ENCODE measurements around the gene KRT85. TPM values are rescaled to one million over a fixed set of nuclear protein-coding genes. Genes with fewer than 3 reads are reported as not detected.

The KRT85 gene
- total and polyA plus RNA-seq, 2 of the 4 experiments (the other 2 are of a cell fraction) = not detected

- H2BK15ac ChIP-seq (ENCODE audit: low read depth, low read length) = no peak overlapping the region
- no peak overlapping the region for H2BK120ac ChIP-seq (ENCODE audit: low read depth, low read length)
- no peak overlapping the region for H3K9ac ChIP-seq (ENCODE audit: low read depth, low read length)
- H3K36me3 ChIP-seq (ENCODE audit: control insufficient read depth, insufficient read depth, low read length) = no peaks in the 10 kb centered on the region
- H2AK5ac ChIP-seq (ENCODE audit: low read depth, low read length) = no peak overlapping the region
- 17% methylated on average over 1 of the region's 4 CpGs; no CpG with 5 or more reads in 1 of the 2 experiments for WGBS, 2 experiments (ENCODE audit: extremely low coverage in 2 of 2, insufficient read length in 1 of 2)
- H3K56ac ChIP-seq (ENCODE audit: extremely low read depth, insufficient read depth, low read length) = no peak overlapping the region
- H3K9me1 ChIP-seq (ENCODE audit: insufficient read depth, low read length) = no peaks in the 10 kb centered on the region
- H4K5ac ChIP-seq (ENCODE audit: low read depth, low read length) = no peak overlapping the region
- in situ Hi-C loops (cut with MboI; ENCODE audit: low sequenced_read_pairs) = no loop called here
- no peaks in the 10 kb centered on the region for H3K79me1 ChIP-seq (ENCODE audit: low read depth in 1 of 2, low read length in 2 of 2)
- no peak overlapping the region for H3K27ac ChIP-seq (ENCODE audit: insufficient read depth, low read length)
- no peak overlapping the region for H4K91ac ChIP-seq (ENCODE audit: insufficient read depth, low read depth, low read length)
- dilution Hi-C loops (cut with HindIII; ENCODE audit: low sequenced_read_pairs, unreplicated experiment) = no loop called here
- no peak overlapping the region for H3K18ac ChIP-seq (ENCODE audit: low read depth, low read length)
- CTCF ChIA-PET = interaction anchor here (1.0 kb wide), 2 partner anchors 15 to 490 kb away, joined by 3 read pairs; no protein-coding TSS in a partner anchor
- ATAC-seq (ENCODE audit: low read depth) (peak; percentile 22; the same call in 1 of the 2 replicates), DNase-seq (no peak)
- no peak overlapping the region for H2AFZ ChIP-seq (replicated peaks; ENCODE audit: low read length, poor library complexity)
- H3K9me3 ChIP-seq (ENCODE audit: control insufficient read depth, insufficient read depth, low read length) = no peaks in the 10 kb centered on the region
- TF ChIP-seq BHLHE40 (IDR thresholded peaks at IDR 0.05; ENCODE audit: low read depth, low read length) (no peak), RAD21 (IDR thresholded peaks at IDR 0.05; ENCODE audit: low read length) (no peak), ELK1 (IDR thresholded peaks at IDR 0.05; ENCODE audit: borderline replicate concordance, low read depth, low read length) (no peak), CTCF (conservative IDR thresholded peaks at IDR 0.05; ENCODE audit: low read depth, low read length) (no peak), RCOR1 (IDR thresholded peaks at IDR 0.05; ENCODE audit: insufficient replicate concordance, low read length) (no peak), RFX5 (IDR thresholded peaks at IDR 0.05; ENCODE audit: low read depth, low read length) (no peak), MAFK (IDR thresholded peaks at IDR 0.05; ENCODE audit: low read depth, low read length) (no peak), MXI1 (IDR thresholded peaks at IDR 0.05; ENCODE audit: borderline replicate concordance, low read depth, low read length) (no peak), SMC3 (IDR thresholded peaks at IDR 0.05; ENCODE audit: low read depth, low read length) (no peak)
- no peak overlapping the region for H2BK5ac ChIP-seq (ENCODE audit: low read depth, low read length, poor library complexity, severe bottlenecking)
- no peak overlapping the region for H3K4me3 ChIP-seq (ENCODE audit: insufficient read depth, low read depth, low read length)
- H3K27me3 ChIP-seq (ENCODE audit: control insufficient read depth, insufficient read depth, low read length) = peaks cover 49% of the 10 kb centered on the region
- H2AK9ac ChIP-seq (replicated peaks; ENCODE audit: low read depth, low read length, poor library complexity) = no peak overlapping the region
- H3K14ac ChIP-seq (replicated peaks; ENCODE audit: low read depth, low read length) = no peak overlapping the region
- H3K4ac ChIP-seq (ENCODE audit: low read depth, low read length) = no peak overlapping the region
- H4K8ac ChIP-seq (ENCODE audit: low read depth in 2 of 2, low read length in 2 of 2) = no peak overlapping the region
- no peak overlapping the region for H2BK20ac ChIP-seq (ENCODE audit: low read depth, low read length)
- BruUV-seq (replicated peaks) = no TSS peak
- intact Hi-C loops (cut with micrococcal nuclease) = loop anchor here (5.0 kb wide), 1 partner anchor 481 kb away; no protein-coding TSS in a partner anchor
- H3K4me2 ChIP-seq (ENCODE audit: low read depth, low read length) = no peak overlapping the region
- no peaks in the 10 kb centered on the region for H3K4me1 ChIP-seq (ENCODE audit: control insufficient read depth, insufficient read depth, low read length)
- H3K23ac ChIP-seq (ENCODE audit: low read depth, low read length) = no peak overlapping the region
- POLR2A ChIA-PET (ENCODE audit: unreplicated experiment) = no interaction called here
- H4K20me1 ChIP-seq (ENCODE audit: insufficient read depth, low read length) = no peaks in the 10 kb centered on the region
Observed at GRCh38 chr12:52391618-52392002, 24.3 kb upstream of the KRT85 start.
